HG03378 (cell line): ENCODE measurements around the gene DIP2C.
"Not testable (repeated sequence)": the region's sequence is repeated elsewhere in the genome, so short reads cannot be mapped to it uniquely, and the experiment has no call there.

Experiments
- ATAC-seq: cut with Tn5 transposase; IDR thresholded peaks from one replicate; pipeline ENCODE4 v1.9.1; 2021; ENCODE audit warnings: mild to moderate bottlenecking, moderate library complexity; ENCODE audit not compliant: unreplicated experiment

Gene DIP2C

DNA sequence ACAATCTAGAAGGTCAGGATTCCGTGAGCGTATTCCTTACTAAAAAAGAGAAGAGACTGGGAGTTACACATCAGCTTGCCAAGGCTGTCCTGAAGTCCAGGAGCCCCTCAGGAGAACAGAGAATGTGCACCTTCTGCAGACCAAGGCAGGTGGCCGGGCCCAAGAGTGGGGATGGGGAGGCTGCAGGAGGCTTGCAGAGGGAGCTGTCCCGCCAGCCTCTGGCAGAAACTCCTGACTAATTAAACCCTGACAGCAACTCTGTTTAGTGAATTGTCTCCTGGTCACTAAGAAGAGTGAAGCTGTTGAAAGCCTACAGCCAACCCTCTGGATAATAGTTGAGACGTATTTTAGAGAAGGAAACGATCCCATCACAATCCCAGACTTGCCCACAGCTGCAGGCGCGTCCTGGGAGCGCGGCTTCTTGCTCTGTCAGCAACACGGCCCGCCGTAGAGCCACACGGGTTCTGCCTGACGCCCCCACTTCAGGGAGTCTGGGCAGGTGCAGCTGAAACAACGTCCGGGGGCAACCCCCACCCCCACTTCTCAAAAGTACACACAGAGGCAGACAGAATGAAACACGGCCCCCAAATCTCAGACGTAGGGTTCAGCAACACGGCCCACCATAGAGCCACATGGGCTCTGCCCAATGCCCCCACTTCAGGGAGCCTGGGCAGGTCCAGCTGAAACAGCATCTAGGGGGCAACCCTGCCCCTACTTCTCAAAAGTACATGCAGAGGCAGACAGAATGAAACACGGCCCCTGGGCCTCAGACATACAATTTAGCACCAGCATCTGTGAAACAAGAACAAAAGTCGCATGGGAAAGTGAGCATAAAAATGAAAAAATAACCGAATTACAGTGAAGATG is 45.2 kb downstream of the DIP2C start:
- ATAC-seq = no peak

DNA sequence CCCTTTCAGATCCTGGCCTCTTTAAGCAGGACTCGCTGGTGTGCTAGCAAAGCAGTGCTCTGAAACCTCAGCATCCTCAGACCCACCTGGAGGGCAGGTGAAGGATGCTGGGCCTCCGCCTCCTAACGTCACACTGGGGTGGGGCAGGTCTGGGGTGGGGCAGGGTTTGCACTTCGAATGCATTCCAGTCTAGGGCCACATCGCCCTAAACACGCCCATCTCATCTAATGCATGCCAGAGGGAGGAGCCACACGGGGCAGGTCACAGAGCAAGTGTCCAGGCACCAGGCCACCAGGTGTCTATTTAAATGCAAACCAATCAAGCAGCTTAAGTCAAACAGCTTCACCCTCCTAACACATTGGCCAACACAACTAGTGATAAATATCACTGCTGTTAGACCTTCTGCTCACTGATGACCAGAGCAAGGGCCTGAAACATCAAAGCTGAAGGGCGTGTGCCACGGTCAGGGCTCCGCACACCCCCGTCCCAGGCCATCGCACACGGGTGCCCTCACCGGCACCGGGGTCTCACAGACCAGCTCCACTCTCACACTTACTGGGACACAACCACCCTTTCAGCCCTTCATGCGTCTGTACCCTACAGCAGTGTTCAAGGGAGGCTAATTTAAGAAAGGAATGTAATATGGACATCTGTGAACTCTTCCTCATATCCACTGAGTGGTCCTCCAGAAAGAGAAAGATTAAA is 47.1 kb downstream of the DIP2C start:
- ATAC-seq = no peak

GRCh38 chr10:641149-642010 is 48.1 kb downstream of the DIP2C start:
- no peak for ATAC-seq

DNA sequence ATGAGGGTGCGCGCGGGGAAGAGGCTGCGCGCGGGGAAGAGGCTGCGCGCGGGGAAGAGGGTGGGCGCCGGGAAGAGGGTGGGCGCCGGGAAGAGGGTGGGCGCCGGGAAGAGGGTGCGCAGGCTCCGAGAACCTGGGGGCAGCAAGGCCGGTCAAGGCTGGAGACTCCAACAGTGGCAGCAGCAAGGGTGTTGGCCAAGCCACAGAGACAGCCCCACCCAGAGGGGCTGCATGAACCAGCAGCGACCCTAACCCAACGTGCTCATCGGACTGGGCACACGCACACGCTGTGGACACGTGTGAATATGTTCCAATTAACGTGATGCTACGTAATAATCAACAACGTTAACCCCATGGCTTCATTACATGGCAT is 48.8 kb downstream of the DIP2C start:
- no peak for ATAC-seq

- ATAC-seq = no peak
These were observed 49.5 kb downstream of the DIP2C start for GRCh38 chr10:639751-640672.

DNA sequence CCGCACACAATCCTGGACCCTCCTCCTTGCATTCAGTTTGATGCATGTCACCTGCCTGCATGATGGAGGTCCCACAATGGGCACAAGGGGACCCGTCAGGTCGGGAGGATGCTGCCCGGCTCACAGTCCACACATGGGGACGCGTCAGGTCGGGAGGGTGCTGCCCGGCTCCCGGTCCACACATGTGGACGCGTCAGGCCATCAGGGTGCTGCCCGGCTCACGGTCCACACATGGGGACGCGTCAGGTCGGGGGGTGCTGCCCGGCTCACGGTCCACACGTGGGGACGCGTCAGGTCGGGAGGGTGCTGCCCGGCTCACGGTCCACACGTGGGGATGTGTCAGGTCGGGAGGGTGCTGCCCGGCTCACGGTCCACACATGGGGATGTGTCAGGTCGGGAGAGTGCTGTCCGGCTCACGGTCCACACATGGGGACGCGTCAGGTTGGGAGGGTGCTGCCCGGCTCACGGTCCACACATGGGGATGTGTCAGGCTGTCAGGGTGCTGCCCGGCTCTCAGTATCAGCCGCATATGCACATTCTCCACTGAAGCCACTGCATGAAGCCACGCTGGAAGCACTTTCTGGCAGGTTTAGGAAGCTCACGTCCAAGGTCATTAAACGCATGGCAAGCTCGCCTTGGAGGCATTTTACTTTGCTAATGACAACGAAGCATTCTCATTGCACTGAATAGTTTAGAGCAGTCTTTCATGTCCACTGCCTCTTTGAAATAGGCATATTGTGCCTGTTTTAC is 50.3 kb downstream of the DIP2C start:
- no peak for ATAC-seq

- ATAC-seq = no peak
These were observed 51.7 kb downstream of the DIP2C start for GRCh38 chr10:637771-638195.

GRCh38 chr10:637221-637620 is 52.2 kb downstream of the DIP2C start:
- ATAC-seq = no peak

GRCh38 chr10:636769-637168 is 52.7 kb downstream of the DIP2C start:
- ATAC-seq = no peak

GRCh38 chr10:636016-636730 is 53.3 kb downstream of the DIP2C start:
- no peak for ATAC-seq

- no peak for ATAC-seq
These were observed 54.2 kb downstream of the DIP2C start for GRCh38 chr10:635088-635861.

GRCh38 chr10:634256-634655 is 55.2 kb downstream of the DIP2C start:
- no peak for ATAC-seq

DNA sequence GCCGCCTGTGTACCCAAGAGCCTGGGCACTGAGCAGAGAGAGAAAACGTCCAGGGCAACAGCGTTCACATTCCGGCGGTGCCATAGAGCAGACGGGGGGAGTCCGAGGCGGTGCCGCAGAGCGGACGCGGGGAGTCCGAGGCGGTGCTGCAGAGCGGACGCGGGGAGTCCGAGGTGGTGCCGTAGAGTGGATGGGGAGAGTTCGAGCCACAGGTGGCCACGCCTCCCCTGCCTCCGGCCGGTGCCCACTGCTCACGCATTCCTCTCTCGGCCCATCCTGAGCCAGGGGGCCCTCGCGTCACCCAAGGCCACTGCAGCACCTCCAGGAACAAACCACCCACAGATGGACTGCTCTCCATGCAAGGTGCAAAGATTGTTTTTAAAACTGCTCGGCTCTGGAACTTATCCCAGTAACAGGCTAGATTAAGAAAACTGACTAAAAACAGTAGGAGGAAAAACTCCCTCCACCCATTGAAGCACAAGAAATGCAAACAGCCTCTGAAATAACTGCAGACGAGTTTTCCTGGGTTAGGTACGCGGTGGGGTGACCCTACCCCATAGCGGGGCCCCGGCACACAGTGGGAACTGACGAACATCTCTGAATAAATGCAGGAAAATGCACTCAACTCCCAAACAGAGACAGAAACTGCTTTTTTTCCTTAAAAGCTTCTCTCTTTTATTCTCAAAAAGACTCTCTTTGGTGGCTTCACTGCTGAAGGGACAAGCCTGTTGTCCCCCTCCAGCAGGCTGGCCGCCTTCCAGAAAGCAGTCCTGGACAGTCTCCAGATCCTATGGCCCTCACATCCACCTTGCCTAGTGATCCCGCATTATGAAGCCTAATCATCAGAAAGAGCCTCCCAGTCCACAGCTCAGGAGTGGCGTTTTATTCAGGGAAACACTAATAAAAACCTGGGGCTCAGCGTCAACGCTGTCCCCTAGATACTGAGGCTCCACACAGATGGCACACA is 55.9 kb downstream of the DIP2C start:
- ATAC-seq = no peak

DNA sequence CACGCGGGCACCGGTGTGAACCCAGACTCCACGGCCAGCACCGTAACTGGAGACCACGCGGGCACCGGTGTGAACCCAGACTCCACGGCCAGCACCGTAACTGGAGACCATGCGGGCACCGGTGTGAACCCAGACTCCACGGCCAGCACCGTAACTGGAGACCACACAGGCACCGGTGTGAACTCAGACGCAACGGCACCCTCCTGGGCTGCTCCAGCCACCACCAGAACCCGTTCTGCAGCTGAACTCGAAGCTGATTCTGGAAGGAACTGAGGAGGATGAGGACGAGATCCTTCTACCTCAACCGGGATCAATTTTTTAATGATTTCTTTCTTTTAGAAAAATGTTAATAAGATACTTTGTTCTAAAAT is 56.7 kb downstream of the DIP2C start:
- not testable (repeated sequence) for ATAC-seq

DNA sequence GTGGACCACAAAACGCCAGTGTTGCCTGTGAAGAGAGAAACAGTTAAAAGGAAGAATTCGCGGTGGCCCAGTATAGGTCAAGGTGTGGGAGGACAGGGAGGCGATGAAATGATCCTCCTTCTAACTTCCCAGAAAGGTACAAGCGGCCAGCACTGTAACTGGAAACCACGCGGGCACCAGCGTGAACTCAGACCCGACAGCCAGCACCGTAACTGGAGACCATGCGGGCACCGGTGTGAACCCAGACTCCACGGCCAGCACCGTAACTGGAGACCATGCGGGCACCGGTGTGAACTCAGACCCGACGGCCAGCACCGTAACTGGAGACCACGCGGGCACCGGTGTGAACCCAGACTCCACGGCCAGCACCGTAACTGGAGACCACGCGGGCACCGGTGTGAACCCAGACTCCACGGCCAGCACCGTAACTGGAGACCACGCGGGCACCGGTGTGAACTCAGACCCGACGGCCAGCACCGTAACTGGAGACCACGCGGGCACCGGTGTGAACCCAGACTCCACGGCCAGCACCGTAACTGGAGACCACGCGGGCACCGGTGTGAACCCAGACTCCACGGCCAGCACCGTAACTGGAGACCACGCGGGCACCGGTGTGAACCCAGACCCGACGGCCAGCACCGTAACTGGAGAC is 57.2 kb downstream of the DIP2C start:
- ATAC-seq = not testable (repeated sequence)

DNA sequence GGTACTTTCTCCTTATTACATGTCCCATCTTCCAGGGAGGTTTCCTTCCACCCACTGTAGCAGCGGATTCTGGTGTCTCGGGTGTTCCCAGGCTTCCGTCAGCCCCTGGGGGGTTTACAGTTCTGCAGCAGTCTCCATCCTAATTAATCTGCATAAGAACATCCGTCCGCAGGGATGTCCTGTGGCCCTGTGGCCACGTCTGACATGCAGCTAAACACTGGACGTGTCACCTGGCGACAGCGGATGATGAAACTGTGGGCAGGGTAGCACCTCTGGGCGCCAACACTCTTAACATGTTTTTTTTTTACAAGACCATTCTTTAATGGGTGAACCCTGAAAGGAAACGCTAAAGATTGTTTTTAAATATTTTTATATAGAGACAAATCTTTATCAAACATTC is 58.2 kb downstream of the DIP2C start:
- ATAC-seq = no peak
